ENCODE measurements around the gene MYCBPAP. TPM values are rescaled to one million over a fixed set of nuclear protein-coding genes. Genes with fewer than 3 reads are reported as not detected.

Gene MYCBPAP, protein sequence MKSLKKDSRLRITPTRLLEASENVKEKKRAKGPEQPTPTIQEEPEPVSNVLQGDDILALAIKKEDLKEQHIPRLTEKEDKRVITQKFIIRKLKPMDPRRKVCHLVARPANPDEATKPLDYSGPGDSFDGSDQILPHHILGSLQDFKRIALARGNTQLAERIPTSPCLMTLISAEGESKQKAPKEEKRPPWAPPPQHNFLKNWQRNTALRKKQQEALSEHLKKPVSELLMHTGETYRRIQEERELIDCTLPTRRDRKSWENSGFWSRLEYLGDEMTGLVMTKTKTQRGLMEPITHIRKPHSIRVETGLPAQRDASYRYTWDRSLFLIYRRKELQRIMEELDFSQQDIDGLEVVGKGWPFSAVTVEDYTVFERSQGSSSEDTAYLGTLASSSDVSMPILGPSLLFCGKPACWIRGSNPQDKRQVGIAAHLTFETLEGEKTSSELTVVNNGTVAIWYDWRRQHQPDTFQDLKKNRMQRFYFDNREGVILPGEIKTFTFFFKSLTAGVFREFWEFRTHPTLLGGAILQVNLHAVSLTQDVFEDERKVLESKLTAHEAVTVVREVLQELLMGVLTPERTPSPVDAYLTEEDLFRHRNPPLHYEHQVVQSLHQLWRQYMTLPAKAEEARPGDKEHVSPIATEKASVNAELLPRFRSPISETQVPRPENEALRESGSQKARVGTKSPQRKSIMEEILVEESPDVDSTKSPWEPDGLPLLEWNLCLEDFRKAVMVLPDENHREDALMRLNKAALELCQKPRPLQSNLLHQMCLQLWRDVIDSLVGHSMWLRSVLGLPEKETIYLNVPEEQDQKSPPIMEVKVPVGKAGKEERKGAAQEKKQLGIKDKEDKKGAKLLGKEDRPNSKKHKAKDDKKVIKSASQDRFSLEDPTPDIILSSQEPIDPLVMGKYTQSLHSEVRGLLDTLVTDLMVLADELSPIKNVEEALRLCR
- total RNA-seq, result not detected

DNA sequence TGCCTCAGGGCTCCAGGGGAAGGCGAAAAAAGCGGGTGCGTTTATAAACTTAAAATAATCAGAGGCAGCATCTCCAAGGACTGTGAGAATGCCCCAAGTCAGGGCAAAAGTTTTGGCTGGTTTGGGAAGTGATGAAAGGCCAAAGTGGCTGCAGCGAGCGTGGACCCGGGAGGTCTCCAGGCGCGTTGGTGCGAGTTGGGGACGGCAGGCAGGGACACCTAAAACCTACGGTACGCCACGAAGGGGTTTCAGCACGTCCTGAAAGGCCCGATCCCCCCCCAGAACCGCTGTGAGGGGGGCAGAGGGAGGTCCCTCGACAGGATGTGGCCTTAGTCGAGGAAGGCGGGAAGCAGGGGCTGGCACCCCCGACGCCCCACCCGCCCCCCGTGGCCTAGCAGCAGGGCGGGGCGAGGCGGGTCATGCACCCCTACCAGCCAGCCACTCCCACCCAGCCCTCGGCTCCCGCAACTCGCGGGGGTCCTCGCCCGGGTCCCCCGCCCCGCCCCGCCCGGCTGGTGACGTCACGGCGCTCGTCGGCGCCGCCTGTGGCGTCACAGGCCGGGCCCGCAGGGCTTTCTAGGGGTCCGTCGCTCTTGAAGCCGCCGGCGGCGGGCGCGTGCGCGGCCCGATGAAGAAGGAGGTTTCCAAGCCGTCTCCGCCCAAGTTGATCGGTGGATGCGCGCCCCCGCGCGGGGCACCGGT lies at the start of gene MYCBPAP:
MYCBPAP (plus strand) TSS at position 569 of the 702 bp plus-strand sequence. CDS start 236 bp downstream, outside the sequence.
- DNase-seq (ENCODE audit: low spot score), result peak; percentile 74
- ATAC-seq, result peak; percentile 88

DNA sequence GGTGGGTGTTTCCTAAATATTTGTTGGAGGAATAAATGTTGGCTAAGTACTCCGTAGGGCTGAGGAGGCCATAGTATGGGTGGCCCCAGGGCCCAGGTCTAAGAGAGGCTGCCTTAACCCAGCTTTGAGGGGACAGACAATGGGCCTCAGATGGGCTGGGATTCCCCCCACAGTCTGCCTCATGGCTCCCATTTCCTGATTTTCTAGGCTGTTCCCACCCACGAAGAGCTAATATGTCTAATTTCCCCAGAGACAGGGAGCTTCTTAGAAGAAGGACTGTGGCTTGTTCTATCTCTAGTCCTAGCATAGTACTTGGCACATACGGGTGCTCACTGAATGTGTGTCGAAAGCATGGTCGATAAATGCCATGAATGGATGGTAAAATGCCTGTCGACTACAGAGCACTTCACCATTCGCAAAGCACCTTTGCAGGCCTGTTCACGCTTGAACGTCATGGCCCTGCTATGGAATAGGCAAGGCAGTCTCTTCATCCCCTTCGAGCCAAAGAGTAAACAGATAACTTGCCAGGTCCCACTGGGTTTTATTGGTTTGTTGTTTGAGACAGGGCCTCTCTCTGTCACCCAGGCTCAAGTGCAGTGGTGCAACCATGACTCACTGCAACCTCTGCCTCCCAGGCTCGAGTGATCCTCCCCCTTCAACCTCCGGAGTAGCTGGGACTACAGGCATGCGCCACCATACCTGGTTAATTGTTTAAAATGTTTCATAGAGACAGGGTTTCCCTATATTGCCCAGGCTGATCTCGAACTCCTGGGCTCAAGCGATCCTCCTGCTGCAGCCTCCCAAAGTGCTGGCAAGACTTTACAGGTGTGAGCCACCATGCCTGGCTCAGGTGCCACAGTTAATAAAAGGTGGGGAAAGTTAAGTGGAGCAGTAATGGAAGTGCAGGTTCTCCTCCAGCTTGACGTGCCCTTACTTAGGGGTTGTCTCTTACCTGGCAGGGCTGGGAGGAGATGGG lies 49.2 kb upstream of the MYCBPAP start:
- peak; percentile 74 for ATAC-seq
- DNase-seq (ENCODE audit: low spot score), result peak; percentile 87

GRCh38 chr17:50459756-50460155 lies 48.5 kb upstream of the MYCBPAP start:
- ATAC-seq (no peak), DNase-seq (ENCODE audit: low spot score) (no peak)

DNA sequence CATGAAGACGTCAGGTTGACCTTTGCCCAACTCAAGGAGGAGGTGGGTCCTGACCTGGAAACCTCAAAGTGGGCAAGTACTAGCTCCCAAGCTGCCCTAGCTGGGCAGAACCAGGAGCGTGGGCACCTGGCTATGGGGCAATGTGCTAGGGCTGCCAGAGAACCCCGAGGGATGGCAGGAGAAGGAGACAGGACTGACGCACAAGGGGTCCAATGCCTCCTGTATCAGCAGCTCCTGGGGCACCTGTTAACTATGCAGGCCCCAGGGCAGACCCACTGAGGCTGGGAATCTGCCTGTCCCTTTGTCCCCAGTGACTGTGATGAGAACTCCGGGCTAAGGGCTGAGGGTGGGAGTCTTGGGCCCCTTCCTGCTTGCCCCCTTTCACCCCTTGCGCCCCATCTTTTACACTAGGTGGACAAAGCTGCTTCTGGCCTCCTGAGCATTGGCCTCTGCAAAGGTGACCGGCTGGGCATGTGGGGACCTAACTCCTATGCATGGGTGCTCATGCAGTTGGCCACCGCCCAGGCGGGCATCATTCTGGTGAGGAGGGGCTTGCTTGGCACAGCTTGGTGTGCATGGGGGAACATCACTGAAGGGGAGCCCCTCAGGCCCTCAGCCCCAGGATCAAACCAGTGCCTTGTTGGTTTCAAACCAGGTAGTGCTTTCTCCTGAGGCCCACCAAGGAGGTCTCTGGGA lies 47.3 kb upstream of the MYCBPAP start:
- ATAC-seq (no peak), DNase-seq (ENCODE audit: low spot score) (no peak)

DNA sequence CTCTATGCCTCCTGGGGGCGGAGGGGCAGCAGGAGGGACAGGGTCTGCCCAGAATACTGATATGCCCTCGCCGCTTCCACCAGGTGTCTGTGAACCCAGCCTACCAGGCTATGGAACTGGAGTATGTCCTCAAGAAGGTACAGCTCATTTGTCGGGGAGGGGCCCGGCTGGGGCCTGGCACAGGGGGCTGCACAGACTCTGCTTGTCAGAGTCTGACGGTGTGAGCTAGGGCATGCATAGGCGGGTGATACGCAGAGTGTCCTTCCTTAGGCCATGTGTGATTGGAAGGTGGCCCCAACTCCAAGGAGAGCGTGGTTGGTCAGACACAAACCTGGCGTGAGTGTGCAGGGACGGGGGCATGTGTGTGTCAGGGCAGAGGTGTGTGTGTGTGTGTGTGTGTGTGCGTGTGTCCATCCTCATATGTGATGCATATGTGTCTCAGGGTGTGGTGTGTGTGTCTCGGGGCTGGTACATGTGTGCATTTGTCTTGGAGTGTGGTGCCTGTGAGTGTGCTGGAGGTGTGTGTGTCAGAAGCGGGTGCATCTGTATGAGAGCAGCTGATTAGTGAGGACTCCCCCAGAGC lies 46.6 kb upstream of the MYCBPAP start:
- DNase-seq (ENCODE audit: low spot score) (no peak), ATAC-seq (no peak)

DNA sequence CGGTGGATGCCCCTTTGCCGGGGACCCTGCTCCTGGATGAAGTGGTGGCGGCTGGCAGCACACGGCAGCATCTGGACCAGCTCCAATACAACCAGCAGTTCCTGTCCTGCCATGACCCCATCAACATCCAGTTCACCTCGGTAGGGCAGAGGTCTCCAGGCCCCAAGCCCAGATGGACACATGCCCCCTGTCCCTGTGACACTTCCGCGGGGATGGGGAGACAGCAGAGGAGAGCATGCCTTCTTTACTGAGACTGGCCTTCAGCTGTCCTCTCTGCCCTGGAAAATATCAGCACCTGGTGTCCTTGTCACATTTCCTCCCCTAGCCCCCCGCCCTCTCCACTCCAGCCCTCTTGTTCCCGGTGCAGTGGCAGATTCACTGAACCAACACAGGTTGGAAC lies 45.8 kb upstream of the MYCBPAP start:
- DNase-seq (ENCODE audit: low spot score) (peak; percentile 85), ATAC-seq (peak; percentile 62)

DNA sequence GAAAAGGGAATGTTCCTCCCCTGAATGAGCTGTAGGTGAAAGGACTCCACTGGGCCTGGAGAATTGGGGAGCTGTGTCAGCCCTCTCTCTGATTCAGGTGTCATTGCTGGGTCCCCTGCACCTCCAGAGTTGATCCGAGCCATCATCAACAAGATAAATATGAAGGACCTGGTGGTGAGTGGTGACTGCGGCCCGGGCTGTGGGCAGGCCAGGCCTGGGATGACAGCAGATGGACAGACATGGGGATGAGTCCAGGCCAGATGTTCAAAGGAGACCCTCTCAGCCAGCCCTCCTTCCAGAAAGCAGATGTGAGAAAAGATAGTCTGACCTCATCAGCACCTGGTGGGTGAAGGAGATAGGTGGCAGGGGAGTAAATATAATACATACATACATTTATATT lies 44.1 kb upstream of the MYCBPAP start:
- DNase-seq (ENCODE audit: low spot score), result no peak
- ATAC-seq, result no peak

DNA sequence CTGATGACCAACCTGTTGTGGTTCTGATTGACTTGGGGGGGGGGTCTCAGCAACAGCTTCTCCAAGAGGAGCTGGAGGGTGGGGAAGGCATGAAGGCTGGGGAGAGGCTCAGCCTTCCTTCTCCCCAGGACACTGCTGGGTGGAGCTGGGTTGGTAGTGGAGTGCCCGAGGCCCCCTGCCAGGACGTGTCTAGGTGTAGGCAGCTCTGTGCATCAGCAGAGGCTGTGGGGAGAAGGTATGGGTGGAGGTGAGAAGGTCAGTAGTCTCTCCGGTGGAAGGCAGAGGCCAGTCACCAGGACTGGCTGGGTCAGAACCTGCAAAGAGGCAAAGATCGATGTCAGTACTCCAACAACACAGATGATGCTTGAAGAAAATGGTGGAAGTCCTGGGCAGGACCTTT lies 43.5 kb upstream of the MYCBPAP start:
- ATAC-seq, result no peak

DNA sequence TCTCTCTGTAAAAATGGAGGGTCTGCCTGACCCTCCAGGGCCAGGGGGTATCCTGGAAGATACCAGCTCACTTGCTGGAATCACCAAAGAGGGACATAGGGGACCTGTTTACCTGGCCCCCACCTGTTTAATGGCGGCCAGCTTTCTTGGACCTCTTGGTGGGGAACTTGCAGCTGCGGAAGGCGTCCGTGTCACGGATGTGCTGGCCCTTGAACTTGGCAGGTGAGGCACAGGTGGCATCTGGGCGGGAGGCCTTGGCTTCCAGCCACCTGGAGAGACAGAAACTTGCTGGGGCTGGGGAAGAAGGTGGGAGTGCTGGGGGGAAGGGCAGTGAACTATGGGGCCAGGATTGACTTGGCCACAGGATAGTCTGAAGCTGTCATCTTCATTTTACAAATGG lies 43.1 kb upstream of the MYCBPAP start:
- ATAC-seq, result no peak
- no peak for DNase-seq (ENCODE audit: low spot score)

More for the DNA sequence above, 43.5 kb upstream of the MYCBPAP start:
- DNase-seq (ENCODE audit: low spot score), result no peak

GRCh38 chr17:50465635-50466034 lies 42.6 kb upstream of the MYCBPAP start:
- DNase-seq (ENCODE audit: low spot score) (no peak), ATAC-seq (no peak)

DNA sequence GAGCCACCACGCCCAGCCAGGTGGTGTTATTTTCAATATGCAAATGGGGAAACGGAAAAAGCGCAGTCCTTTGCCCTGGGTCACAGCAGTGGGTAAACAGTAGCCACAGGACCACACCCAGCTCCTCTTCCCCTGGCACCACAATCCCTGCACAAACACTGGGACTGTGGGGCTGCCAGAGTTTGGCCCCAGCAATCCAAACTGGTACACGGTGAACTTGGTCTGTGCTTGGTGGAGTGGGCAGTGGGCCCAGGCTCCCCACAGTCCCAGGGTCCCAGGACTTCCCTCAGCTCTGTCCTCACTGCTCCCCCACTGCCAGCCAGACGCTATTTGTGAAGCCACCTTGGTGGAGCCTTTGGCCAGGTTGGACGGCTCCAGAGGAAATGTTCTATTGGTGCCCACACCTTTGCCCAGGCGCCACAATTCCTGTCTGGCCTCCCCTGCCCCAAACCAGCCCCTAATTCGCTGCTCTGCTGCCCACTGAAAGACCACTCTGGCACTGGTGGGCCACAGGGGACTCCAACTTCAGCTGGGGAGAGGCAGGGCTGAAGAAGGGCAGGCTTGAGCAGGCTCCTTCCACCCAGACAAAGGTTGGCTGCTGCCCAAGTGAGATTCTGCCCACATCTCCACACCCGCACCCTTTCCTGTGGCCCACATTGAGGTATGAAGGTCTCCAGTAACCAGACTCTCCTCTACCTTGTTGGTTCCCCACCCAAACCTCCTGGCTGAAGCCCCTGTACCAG lies 41.7 kb upstream of the MYCBPAP start:
- ATAC-seq, result peak; percentile 78
- DNase-seq (ENCODE audit: low spot score), result peak; percentile 90

GRCh38 chr17:50467114-50467854 lies 41.0 kb upstream of the MYCBPAP start:
- no peak for DNase-seq (ENCODE audit: low spot score)
- ATAC-seq, result no peak

DNA sequence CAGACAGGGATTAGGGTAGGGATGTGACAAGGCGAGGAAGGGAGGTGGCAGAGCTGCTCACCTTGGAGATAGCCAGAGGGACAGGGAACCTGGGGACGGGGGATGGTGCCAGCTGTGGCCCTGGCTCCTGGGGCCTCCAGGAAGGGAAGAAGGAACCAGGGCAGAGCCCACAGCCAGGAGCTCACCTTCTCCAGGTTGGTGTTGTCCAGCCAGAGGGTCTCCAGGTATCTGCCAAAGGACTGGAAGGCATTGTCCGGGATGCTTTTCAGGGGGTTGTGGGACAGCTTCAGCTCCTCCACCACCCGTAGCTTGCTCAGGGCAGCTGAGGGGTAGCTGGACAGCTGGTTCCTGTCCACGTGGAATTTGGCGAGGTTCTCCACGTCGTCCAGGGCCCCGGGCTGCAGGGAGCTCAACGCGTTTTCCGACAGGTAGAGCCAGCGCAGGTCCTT lies 40.4 kb upstream of the MYCBPAP start:
- no peak for DNase-seq (ENCODE audit: low spot score)

DNA sequence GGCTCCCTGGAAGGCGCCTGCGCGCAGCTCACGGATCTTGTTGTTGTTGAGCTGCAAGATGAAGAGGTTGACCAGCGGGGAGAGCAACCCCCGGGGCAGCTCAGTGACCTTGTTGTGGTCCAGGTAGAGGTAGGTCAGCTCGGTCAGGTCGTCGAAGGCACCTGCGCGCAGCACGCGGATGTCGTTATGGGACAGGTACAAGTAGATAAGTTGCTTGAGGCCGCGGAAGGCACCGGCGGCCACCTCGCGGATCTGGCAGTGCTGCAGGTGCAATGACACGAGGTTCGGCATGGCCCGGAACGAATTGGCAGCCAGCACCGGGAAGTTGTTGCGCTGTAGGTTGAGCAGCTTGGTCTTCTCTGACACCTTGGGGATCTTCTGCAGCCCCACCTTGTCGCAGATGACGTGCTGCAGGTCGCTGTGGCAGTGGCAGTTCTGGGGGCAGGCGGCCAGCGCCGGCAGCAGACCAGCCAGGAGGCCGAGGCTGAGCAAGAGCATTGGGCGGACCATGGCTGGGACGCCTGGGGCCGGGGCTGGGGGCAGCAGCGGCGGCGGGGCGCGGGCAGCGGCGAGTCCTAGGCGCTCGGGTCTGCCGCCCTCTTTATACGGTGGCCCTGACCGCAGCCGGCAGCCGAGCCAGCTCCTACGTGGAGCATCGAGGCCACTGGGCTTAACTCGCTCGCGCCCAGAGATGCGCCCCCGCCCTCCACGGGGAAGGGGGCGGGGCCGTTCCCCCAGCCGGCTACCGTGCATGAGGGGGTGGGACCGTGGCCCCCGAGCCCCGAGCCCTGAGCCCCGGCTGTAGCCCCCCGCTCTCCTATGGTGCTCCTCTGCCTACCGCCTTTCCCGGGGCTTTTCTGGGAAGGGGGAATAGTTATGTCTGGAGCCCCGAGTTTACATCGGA lies 39.7 kb upstream of the MYCBPAP start, which contains the start of gene CHAD:
CHAD (minus strand) TSS at position 577 of the 904 bp plus-strand sequence; CDS start at position 510, 67 bp downstream.
- DNase-seq (ENCODE audit: low spot score) (no peak), ATAC-seq (peak; percentile 12)

More for the DNA sequence above, 40.4 kb upstream of the MYCBPAP start:
- no peak for ATAC-seq

DNA sequence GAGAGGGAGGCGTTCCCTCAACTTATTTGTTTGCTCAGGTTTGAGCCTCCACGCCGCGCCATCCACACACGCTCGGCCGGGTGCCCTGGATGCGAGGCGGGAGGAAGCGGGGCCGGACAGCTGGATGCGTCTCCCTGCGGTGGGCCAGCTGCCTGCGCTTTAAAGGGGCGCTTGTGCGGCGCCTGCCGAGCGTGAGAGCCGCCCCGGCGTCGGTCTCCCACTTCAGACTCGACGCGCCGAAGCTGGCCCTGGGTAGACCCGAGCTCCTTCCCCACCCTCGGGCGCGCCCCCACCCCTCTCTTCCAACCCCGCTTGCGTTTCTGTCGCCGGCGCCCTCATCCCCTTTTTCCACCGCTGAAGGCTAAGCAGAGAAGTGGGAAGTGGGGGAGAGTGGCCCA lies 39.0 kb upstream of the MYCBPAP start:
- no peak for ATAC-seq
- DNase-seq (ENCODE audit: low spot score), result no peak

DNA sequence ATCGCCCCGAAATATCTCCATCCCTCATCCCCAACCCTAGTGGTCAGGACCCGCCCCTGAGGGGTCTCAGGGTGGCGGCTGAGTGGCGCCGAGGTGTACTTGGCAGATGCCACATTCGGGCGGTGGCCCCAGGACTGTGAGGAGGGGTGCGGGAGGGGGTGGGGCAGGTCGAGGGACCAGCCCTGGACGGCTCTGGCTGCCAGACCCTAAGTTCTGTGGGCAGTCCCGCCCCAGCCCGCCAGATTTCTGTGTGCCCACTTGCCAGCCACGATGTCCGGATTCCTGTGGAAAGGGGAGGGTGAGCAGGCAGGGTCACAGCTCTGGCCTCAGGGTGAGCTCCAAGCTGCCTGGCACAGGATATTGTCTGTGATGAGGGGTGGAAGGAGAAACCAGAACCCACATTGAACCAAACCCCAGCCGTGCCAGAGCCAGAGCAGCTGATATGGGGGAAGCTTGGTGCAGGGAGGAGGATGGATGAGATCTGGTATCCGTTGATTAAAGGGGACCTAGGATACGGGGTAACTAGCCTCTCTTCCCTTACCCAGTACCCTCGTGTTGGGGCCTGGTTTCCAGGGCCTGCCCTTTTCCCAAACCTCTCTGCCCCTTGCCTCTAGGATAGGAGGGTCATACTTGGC lies 38.5 kb upstream of the MYCBPAP start:
- ATAC-seq (no peak), DNase-seq (ENCODE audit: low spot score) (no peak)
